ENCODE data around the gene FCHO1.

FCHO1 gene, protein sequence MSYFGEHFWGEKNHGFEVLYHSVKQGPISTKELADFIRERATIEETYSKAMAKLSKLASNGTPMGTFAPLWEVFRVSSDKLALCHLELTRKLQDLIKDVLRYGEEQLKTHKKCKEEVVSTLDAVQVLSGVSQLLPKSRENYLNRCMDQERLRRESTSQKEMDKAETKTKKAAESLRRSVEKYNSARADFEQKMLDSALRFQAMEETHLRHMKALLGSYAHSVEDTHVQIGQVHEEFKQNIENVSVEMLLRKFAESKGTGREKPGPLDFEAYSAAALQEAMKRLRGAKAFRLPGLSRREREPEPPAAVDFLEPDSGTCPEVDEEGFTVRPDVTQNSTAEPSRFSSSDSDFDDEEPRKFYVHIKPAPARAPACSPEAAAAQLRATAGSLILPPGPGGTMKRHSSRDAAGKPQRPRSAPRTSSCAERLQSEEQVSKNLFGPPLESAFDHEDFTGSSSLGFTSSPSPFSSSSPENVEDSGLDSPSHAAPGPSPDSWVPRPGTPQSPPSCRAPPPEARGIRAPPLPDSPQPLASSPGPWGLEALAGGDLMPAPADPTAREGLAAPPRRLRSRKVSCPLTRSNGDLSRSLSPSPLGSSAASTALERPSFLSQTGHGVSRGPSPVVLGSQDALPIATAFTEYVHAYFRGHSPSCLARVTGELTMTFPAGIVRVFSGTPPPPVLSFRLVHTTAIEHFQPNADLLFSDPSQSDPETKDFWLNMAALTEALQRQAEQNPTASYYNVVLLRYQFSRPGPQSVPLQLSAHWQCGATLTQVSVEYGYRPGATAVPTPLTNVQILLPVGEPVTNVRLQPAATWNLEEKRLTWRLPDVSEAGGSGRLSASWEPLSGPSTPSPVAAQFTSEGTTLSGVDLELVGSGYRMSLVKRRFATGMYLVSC

DNA sequence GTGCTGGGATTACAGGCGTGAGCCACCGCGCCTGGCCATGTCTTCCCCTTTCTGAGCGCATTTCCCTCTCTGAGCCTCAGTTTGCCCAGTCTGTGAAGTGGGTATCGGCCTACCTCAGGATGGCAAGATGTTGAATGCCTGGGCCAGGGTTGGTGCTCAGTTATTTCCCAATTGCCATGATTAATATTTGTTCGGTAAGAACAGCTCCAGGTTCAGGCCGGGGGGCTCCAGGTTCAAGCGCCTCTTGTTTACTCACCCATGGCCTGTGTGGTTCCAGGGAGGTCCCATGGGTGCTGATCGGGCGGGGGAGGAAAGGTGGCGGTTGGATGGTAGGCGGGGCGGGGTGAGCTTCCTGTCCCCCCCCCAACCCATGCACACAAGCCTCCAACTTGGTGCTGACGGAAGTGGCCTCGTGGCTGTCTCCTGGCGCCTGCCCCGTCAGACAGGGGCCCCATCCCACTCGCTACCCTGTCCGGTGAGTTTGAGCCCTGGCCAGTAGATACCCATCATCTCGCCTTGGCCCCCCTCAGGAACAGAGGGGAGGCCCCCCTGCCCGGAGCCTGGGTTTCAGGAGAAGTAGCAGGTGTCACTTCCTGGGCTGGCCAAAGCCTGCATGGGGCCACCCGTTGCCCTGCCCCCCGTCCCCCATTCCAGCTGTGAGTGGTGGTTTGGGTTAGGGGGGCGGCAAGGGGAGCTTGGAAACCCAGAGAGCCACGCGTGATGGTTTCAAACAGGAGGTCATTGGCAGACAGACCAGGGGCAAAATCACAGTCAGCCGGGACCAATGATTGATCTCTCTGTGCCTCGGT lies at the start of gene FCHO1:
FCHO1 (plus strand) TSS at position 375 of the 809 bp plus-strand sequence. CDS start 3,688 bp downstream, outside the sequence.
- DNase-seq, result peak; percentile 75

DNA sequence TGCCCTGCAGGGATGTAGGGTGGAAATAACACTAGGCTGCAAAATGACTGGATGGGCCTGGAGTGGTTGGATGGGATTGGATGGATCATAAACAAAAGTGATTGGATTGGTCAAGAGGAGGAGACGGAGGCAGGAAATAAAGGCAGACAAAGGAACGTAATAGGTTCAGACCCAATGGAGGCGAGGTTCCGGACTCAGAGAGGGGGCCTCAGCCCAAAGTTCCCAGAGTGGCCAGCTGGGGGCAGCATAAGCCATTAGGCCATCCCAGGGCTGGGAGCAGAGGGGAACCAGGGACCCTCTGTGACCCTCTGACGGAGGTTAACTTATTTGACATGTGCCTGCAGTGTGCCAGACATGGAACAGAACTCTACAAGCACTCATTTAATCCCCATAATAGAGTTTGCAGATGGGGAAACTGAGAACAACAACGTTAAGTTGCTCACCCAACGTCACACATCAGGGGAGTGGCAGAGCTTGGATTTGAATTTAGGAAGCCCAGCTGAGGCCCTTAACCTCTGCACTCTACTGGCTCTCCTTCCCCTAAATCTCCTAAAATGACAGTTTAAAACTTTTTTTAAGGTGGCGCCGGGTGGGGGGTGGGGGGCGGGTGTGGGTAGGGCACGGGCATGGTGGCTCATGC lies 47.3 kb upstream of the FCHO1 start:
- DNase-seq, result peak; percentile 70

- DNase-seq, result no peak
Measured at GRCh38 chr19:17706750-17707181, 44.5 kb upstream of the FCHO1 start.

- DNase-seq, result no peak
Measured at GRCh38 chr19:17711851-17712250, 39.4 kb upstream of the FCHO1 start.

DNA sequence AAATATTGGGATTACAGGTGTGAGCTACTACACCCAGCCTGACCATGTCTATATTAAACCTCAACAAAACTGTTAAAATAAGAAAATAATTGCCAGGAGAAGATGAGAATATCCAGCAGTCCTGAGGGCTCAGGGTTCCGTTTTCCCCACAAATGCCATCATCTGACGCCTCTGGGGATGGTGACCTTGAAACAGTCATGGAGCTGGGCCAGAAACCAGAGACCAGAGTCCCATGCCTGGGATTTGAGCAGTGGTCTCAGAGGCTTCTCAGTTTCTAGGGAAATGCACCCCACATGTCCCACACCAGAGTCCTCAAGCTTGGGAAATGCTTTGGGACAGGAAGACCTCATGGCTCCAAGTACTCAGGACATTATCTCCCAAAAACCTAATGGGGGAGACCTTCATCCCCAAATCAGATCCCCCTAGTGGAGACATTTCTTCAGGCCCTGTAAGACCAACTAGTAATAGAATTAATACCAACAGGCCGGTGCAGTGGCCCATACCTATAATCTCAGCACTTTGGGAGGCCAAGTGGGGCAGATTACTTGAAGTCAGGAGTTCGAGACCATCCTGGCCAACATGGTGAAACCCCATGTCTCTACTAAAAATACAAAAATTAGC lies 34.9 kb upstream of the FCHO1 start:
- peak; percentile 13 for DNase-seq

DNA sequence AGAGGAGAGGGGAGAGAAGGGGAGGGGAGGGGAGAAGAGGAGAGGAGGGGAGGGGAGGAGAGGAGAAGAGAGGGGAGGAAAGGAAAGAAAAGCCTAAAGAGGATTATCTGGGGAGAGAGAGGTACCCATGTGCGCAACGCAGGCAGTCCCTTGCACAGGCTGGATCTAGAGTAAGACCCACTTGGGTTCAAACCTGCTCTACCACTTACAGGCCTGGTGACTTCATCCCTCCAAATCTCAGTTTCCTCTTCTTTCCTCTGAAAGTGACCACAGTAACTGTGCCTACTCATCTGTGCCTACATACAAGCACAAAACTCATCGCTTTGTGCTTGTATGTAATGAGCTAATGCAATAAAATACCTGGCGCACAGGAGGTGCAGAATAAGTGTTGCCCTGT lies 32.7 kb upstream of the FCHO1 start:
- DNase-seq, result peak; percentile 20

DNA sequence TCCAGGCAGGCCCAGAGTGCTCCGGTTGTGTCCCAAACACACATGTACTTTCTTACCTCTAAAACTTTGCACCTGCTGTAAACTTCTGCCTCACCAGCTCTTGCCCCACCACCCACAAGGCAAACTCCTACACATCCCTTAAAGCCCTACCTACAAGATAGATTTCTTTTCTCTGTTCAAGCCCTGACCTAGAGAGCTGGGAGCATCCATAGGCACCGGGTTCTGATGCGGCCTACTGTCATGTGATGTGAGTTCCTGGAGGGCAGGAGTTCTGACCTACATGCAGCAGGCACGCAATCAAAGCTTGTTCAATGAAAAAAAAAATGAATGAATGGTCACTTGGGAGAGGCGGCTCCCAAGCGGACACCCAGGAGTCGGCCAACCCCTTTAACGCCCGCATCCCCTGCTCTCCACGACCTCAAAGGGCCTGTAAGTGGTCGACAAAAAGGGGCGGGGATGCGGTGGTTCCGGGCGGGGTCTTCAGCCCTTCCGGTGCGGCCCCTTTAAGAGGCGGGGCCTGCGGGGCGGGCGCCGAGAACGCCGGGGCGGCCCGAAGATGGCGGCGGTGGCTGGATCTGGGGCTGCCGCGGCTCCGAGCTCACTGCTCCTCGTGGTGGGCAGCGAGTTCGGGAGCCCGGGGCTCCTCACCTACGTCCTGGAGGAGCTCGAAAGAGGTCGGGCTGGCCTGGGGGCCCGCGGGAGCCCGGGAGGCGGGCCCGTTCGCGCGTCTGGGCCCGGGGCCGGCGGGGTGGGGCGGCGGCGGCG lies 32.1 kb upstream of the FCHO1 start, which contains the start of gene MAP1S:
MAP1S (plus strand) TSS at position 534 of the 765 bp plus-strand sequence; CDS start at position 557, 23 bp downstream.
- peak; percentile 75 for DNase-seq

GRCh38 chr19:17719730-17720400 lies 31.4 kb upstream of the FCHO1 start:
- no peak for DNase-seq

GRCh38 chr19:17720440-17720839 lies 30.8 kb upstream of the FCHO1 start:
- no peak for DNase-seq

GRCh38 chr19:17721111-17721628 lies 30.1 kb upstream of the FCHO1 start:
- DNase-seq, result no peak

DNA sequence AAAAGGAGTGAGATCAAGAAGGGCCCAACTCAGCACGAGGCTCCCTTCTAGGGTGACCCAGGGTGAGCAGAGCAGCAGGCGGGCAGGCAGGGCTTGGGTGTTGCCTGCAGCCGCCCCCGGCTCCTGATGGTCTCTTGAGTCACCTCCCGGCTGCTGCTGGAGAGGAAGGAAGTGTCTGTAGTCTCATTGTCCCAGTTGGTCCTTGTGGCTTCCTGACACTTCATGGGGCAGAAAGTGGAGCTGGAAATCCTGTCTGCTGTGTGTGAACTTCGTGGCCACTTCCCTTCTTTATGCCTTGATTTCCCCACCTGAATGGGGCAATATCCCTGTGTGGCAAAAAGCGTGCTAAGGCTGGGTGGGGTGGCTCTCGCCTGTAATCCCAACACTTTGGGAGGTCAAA lies 29.5 kb upstream of the FCHO1 start:
- DNase-seq, result peak; percentile 24

DNA sequence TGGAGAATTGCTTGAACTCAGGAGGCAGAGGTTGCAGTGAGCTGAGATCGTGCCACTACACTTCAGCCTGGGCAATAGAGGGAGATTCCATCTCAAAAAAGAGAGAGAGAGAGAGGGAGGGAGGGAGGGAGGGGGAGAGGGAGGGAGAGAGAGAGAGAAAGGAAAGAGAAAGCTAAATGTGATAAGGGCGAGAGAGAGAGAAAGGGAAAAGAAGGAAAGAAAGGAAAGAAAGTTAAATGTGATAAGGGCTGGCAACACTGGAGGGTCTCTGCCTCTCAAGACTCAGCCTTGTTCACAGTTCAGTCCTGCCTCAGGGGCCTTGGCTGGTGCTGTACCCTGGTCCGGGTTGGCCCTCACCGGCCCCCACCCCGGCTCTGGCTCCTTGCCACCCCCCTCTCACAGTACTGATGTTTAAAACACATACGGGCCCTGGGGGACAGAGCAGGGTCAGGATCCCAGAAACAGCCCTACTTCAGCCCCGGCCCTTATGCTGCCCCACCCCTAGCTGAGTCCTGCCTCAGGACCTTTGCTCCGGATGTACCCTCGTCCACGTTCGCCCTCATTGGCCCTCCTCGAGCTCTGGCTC lies 28.5 kb upstream of the FCHO1 start:
- DNase-seq, result no peak

- no peak for DNase-seq
Measured at GRCh38 chr19:17724655-17725054, 26.6 kb upstream of the FCHO1 start.

GRCh38 chr19:17725422-17726078 lies 25.7 kb upstream of the FCHO1 start:
- DNase-seq, result no peak

DNA sequence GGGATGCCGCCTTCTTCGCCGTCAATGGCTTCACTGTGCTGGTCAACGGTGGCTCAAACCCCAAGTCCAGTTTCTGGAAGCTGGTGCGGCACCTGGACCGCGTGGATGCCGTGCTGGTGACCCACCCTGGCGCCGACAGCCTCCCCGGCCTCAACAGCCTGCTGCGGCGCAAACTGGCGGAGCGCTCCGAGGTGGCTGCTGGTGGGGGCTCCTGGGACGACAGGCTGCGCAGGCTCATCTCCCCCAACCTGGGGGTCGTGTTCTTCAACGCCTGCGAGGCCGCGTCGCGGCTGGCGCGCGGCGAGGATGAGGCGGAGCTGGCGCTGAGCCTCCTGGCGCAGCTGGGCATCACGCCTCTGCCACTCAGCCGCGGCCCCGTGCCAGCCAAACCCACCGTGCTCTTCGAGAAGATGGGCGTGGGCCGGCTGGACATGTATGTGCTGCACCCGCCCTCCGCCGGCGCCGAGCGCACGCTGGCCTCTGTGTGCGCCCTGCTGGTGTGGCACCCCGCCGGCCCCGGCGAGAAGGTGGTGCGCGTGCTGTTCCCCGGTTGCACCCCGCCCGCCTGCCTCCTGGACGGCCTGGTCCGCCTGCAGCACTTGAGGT lies 25.0 kb upstream of the FCHO1 start:
- no peak for DNase-seq

DNA sequence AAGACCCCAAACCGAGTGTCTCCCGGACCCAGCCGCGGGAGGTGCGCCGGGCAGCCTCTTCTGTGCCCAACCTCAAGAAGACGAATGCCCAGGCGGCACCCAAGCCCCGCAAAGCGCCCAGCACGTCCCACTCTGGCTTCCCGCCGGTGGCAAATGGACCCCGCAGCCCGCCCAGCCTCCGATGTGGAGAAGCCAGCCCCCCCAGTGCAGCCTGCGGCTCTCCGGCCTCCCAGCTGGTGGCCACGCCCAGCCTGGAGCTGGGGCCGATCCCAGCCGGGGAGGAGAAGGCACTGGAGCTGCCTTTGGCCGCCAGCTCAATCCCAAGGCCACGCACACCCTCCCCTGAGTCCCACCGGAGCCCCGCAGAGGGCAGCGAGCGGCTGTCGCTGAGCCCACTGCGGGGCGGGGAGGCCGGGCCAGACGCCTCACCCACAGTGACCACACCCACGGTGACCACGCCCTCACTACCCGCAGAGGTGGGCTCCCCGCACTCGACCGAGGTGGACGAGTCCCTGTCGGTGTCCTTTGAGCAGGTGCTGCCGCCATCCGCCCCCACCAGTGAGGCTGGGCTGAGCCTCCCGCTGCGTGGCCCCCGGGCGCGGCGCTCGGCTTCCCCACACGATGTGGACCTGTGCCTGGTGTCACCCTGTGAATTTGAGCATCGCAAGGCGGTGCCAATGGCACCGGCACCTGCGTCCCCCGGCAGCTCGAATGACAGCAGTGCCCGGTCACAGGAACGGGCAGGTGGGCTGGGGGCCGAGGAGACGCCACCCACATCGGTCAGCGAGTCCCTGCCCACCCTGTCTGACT lies 24.1 kb upstream of the FCHO1 start:
- no peak for DNase-seq

- DNase-seq, result no peak
Measured at GRCh38 chr19:17727843-17728242, 23.4 kb upstream of the FCHO1 start.

- DNase-seq, result no peak
Measured at GRCh38 chr19:17733127-17733526, 18.1 kb upstream of the FCHO1 start.

All from OCI-M1 (cell line).